HG03521 (cell line): ENCODE data around the gene MRPL48.
"Not testable (repeated sequence)": the region's sequence is repeated elsewhere in the genome, so short reads cannot be mapped to it uniquely, and the experiment has no call there.

Source experiments
- ATAC-seq: cut with Tn5 transposase; IDR thresholded peaks from one replicate; pipeline ENCODE4 v1.9.1; 2021; ENCODE audit warnings: mild to moderate bottlenecking, moderate library complexity; ENCODE audit not compliant: unreplicated experiment

MRPL48 gene

GRCh38 chr11:73770811-73771210, 16.9 kb upstream of the MRPL48 start:
- ATAC-seq = not testable (repeated sequence)

DNA sequence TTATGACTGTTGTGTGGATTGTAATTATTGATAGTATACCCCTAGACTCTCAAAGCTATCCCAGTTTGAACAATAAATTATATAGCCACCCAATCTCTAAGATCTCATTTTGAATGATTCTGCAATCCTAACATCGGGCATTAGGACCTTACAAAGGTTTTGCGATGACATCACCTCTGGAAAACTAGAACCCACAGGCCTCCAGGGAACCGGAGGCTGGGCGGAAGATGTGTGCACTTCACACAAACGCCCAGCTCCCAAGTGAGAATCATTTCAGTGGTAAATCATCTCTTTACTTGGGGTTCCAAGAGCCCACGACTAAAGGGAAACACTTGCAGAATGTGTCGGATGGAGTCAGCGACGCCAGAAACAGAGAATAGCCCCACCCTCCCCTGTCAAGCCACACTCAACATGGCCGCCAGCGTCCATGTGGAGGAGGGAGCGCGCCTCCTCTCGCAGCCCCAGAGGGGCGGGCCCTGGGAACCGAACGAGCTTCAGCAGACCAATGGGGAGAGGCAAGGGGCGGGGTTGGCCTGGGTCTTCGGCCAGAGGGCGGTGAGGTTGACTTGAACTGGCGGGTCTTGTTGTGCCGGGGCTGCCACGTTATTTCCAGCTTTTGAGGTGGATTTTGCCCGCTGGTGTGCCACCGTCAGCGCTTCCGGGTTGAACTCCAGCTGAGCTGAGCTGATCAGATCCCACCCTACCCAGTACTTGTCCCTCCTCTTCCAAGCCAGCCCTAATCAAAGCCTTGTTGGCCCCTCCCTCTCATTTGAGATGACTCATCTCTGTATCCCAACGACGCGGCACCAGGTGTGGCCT, 8.4 kb upstream of the MRPL48 start:
- peak; percentile 99 for ATAC-seq

DNA sequence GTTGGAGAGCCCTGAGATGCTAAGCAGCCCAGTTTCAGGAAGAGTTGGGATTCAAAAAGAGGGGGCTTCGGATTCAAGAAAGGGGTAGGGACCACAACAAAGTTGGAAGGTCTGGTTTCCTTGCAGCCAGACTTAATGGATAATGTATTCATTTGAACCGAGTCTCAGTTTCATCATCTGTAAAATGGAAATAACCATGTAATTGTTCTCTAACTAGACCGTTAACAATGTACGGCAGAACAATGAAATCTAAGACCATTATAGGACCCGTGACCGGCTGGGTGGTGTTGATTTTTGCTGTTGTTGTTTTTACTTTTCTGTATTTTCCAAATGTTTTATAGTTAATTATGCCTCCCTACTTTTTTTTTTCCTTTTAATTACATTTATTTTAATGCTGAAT, 6.4 kb upstream of the MRPL48 start:
- no peak for ATAC-seq

- no peak for ATAC-seq
Observed at GRCh38 chr11:73783483-73784020, 4.1 kb upstream of the MRPL48 start.

GRCh38 chr11:73784080-73784634, 3.5 kb upstream of the MRPL48 start:
- no peak for ATAC-seq

DNA sequence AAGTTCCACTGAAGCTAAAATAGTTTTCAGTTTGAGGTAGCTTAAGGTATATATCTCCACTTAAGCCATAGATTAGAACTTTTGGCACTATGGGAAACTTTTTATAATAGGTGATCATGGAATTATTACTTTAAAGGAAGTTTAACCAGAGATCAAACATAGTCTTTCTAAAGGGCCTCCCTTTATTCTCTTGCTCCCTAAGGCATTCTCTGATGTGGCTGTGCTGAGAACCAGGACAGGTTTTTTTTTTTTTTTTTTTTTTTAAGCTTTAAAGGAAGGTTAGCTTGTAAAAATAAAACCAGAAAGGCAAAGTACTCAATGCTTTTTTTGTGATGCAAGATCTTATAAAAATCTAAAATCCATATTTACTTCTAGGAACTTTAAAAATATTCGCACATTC, 2.9 kb upstream of the MRPL48 start:
- ATAC-seq = no peak

DNA sequence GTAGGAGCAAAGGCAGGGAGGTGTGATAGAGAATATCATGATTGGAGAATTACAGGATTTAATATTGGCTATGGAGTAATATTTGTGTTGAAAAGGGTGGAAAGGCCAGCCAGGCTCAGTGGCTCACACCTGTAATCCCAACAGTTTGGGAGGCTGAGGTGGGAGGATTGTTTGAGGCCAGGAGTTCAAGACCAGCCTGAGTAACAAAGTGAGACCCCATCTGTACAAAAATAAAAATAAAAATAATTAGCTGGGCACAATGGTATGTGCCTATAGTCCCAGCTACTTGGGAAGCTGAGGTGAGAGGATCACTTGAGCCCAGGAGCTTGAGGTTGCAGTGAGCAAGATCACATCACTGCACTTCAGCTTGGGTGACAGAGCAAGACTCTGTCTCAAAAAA, 2.2 kb upstream of the MRPL48 start:
- not testable (repeated sequence) for ATAC-seq

GRCh38 chr11:73787051-73787642, 527 bp upstream of the MRPL48 start:
- no peak for ATAC-seq

- no peak for ATAC-seq
Observed at GRCh38 chr11:73789279-73789670, 1.6 kb downstream of the MRPL48 start.

- no peak for ATAC-seq
Observed at GRCh38 chr11:73792584-73792983, 4.9 kb downstream of the MRPL48 start.

- no peak for ATAC-seq
Observed at GRCh38 chr11:73795925-73796632, 8.4 kb downstream of the MRPL48 start.

- ATAC-seq = no peak
Observed at GRCh38 chr11:73797457-73797856, 9.8 kb downstream of the MRPL48 start.

DNA sequence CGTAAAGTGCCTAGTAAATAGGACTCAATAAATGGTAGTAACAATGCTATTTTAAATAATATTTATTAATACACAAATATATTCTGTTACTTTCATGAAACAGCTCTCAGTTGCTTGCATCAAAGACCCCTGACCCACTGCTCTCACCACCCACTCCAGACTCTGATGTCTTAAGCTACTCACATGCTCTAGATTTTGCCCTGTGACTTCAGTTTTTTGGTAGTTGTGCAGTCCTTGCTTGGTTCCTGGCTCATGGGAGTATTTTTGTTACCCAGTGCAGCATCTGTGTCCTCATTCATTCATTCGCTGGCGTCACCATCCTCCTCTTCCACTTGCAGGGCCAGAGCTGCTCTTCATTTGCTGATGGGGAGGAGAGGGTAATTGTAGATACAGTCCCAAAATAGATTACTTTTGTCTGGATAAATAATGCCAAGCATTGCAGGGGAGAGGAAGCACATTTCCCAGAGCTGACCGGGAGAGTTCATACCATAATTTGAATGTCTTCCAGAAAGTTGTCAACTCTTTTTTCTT, 12.7 kb downstream of the MRPL48 start:
- ATAC-seq = no peak

- ATAC-seq = no peak
Observed at GRCh38 chr11:73801136-73801535, 13.5 kb downstream of the MRPL48 start.

DNA sequence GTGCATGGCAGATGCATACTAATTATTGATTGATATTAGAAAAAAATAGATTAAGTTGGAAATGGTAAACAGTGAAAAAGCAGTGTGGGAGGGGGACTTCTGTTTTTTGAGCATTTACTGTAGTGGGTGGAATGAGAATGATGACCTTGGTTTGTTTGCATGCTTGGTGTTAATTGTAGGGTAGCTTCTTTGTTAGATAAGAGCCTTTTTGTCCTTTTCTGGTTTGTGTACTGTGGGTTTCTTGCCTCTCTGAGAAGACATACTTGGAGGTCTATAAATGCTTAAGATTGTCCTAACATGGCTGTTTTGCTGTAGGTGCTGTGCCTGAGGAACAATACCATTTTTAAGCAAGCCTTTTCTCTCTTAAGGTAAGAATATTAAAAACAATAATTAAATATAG, 17.0 kb downstream of the MRPL48 start:
- ATAC-seq = no peak

- no peak for ATAC-seq
Observed at GRCh38 chr11:73808052-73808451, 20.4 kb downstream of the MRPL48 start.

DNA sequence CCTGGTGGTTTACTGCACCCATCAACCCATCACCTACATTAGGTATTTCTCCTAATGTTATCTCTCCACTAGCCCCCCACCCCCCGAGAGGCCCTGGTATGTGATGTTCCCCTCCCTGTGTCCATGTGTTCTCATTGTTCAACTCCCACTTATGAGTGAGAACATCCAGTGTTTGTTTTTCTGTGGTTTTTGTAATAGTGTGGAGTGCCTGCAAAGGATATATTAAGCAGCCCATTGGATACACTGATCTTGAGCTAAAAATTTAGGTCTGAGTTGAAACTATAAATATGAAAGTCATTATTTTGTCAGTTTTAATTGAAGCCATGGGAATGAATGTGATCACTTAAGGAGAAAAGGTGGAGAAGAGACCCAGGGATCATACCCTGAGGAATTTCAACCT, 23.0 kb downstream of the MRPL48 start:
- ATAC-seq = no peak

- ATAC-seq = no peak
Observed at GRCh38 chr11:73812234-73812633, 24.6 kb downstream of the MRPL48 start.

GRCh38 chr11:73814812-73815211, 27.1 kb downstream of the MRPL48 start:
- ATAC-seq = no peak

DNA sequence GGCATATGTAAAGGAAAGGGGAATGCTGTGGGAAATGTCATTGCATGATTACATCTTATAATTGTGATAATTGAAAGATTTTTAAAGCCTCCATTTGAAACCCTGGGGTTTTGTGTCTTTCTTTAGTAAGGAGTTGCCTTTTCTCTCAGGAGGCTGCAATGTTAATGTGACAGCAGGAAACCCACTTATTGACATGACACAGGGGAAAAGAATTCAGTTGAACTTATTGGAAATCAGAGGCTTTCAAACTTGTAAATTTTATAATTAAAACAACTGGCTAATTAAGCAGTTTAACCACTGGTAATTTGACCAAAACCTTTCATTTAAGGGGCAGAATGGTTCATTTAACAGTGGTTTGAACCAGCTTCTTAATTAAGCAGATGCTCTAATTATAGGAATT, 31.2 kb downstream of the MRPL48 start:
- no peak for ATAC-seq

- no peak for ATAC-seq
Observed at GRCh38 chr11:73830261-73830660, 42.6 kb downstream of the MRPL48 start.
